ENCODE data around the gene S100A8. TPM values are rescaled to one million over a fixed set of nuclear protein-coding genes. Genes with fewer than 3 reads are reported as not detected.

Gene S100A8
- total and polyA plus RNA-seq, 2 donors, result 16.5 to 128 TPM

GRCh38 chr1:153358691-153358975, 32.2 kb downstream of the S100A8 start:
- Histone ChIP-seq H3K27ac (ENCODE audit: low read depth) (no peak overlapping the region), H3K36me3 (ENCODE audit: insufficient read depth) (no peaks in the 10 kb centered on the region), H3K4me1 (ENCODE audit: insufficient read depth) (no peaks in the 10 kb centered on the region), H3K4me3 (ENCODE audit: low read depth, low read length) (no peak overlapping the region)
- 92% methylated on average over 3 of the region's 3 CpGs for WGBS
- no peak for DNase-seq (ENCODE audit: extremely low spot score)

- Histone ChIP-seq H3K4me3 (ENCODE audit: low read depth, low read length) (no peak within 1 kb of the TSS), H3K4me1 (ENCODE audit: insufficient read depth) (no peaks in the 10 kb centered on the region), H3K27ac (ENCODE audit: low read depth) (no peak within 1 kb of the TSS), H3K36me3 (ENCODE audit: insufficient read depth) (no peaks in the 10 kb centered on the region)
- 79% methylated on average over 11 of the region's 11 CpGs for WGBS
- no peak for DNase-seq (ENCODE audit: extremely low spot score)
Observed at GRCh38 chr1:153357853-153358690, 32.8 kb downstream of the S100A8 start, which contains the start of gene S100A9. TSS of gene S100A9 (plus strand) at chr1:153357854. CDS start at chr1:153358284, 430 bp downstream.

GRCh38 chr1:153357076-153357852, 33.6 kb downstream of the S100A8 start:
- H3K4me1 ChIP-seq (ENCODE audit: insufficient read depth), result no peaks in the 10 kb centered on the region
- DNase-seq (ENCODE audit: extremely low spot score), result no peak
- no peak overlapping the region for H3K4me3 ChIP-seq (ENCODE audit: low read depth, low read length)
- H3K27ac ChIP-seq (ENCODE audit: low read depth), result no peak overlapping the region
- 69% methylated on average over 10 of the region's 10 CpGs for WGBS
- no peaks in the 10 kb centered on the region for H3K36me3 ChIP-seq (ENCODE audit: insufficient read depth)

- Histone ChIP-seq H3K4me3 (ENCODE audit: low read depth, low read length) (no peak overlapping the region), H3K4me1 (ENCODE audit: insufficient read depth) (no peaks in the 10 kb centered on the region), H3K27ac (ENCODE audit: low read depth) (no peak overlapping the region), H3K36me3 (ENCODE audit: insufficient read depth) (no peaks in the 10 kb centered on the region)
- DNase-seq (ENCODE audit: extremely low spot score), result no peak
- WGBS, result 82% methylated on average over 8 of the region's 8 CpGs
Observed at GRCh38 chr1:153356392-153357075, 34.3 kb downstream of the S100A8 start.

GRCh38 chr1:153355445-153356071, 35.3 kb downstream of the S100A8 start:
- Histone ChIP-seq H3K4me1 (ENCODE audit: insufficient read depth) (no peaks in the 10 kb centered on the region), H3K27ac (ENCODE audit: low read depth) (no peak overlapping the region), H3K4me3 (ENCODE audit: low read depth, low read length) (no peak overlapping the region), H3K36me3 (ENCODE audit: insufficient read depth) (no peaks in the 10 kb centered on the region)
- WGBS, result 50% methylated on average over 10 of the region's 10 CpGs
- no peak for DNase-seq (ENCODE audit: extremely low spot score)

- no peaks in the 10 kb centered on the region for H3K36me3 ChIP-seq (ENCODE audit: insufficient read depth)
- DNase-seq (ENCODE audit: extremely low spot score), result no peak
- H3K27ac ChIP-seq (ENCODE audit: low read depth), result no peak overlapping the region
- H3K4me3 ChIP-seq (ENCODE audit: low read depth, low read length), result no peak overlapping the region
- H3K4me1 ChIP-seq (ENCODE audit: insufficient read depth), result no peaks in the 10 kb centered on the region
- WGBS, result 68% methylated on average over 8 of the region's 8 CpGs
Observed at GRCh38 chr1:153354515-153355193, 36.2 kb downstream of the S100A8 start.

GRCh38 chr1:153353226-153353947, 37.5 kb downstream of the S100A8 start:
- Histone ChIP-seq H3K4me1 (ENCODE audit: insufficient read depth) (no peaks in the 10 kb centered on the region), H3K27ac (ENCODE audit: low read depth) (no peak overlapping the region), H3K4me3 (ENCODE audit: low read depth, low read length) (no peak overlapping the region), H3K36me3 (ENCODE audit: insufficient read depth) (no peaks in the 10 kb centered on the region)
- 76% methylated on average over 7 of the region's 7 CpGs for WGBS
- no peak for DNase-seq (ENCODE audit: extremely low spot score)

GRCh38 chr1:153352523-153352922, 38.4 kb downstream of the S100A8 start:
- Histone ChIP-seq H3K36me3 (ENCODE audit: insufficient read depth) (no peaks in the 10 kb centered on the region), H3K27ac (ENCODE audit: low read depth) (no peak overlapping the region), H3K4me3 (ENCODE audit: low read depth, low read length) (no peak overlapping the region), H3K4me1 (ENCODE audit: insufficient read depth) (no peaks in the 10 kb centered on the region)
- DNase-seq (ENCODE audit: extremely low spot score), result no peak
- WGBS, result under 1% methylated on average over 4 of the region's 4 CpGs

- H3K4me3 ChIP-seq (ENCODE audit: low read depth, low read length), result no peak overlapping the region
- DNase-seq (ENCODE audit: extremely low spot score), result no peak
Observed at GRCh38 chr1:153350321-153350957, 40.4 kb downstream of the S100A8 start.

GRCh38 chr1:153349363-153350320, 41.2 kb downstream of the S100A8 start:
- Histone ChIP-seq H3K27ac (ENCODE audit: low read depth) (no peak overlapping the region), H3K4me3 (ENCODE audit: low read depth, low read length) (no peak overlapping the region), H3K36me3 (ENCODE audit: insufficient read depth) (no peaks in the 10 kb centered on the region), H3K4me1 (ENCODE audit: insufficient read depth) (no peaks in the 10 kb centered on the region)
- DNase-seq (ENCODE audit: extremely low spot score), result no peak
- 67% methylated on average over 17 of the region's 17 CpGs for WGBS

More at GRCh38 chr1:153350321-153350957, 40.4 kb downstream of the S100A8 start:
- no peak overlapping the region for H3K27ac ChIP-seq (ENCODE audit: low read depth)
- no peaks in the 10 kb centered on the region for H3K4me1 ChIP-seq (ENCODE audit: insufficient read depth)
- no peaks in the 10 kb centered on the region for H3K36me3 ChIP-seq (ENCODE audit: insufficient read depth)
- WGBS, result 58% methylated on average over 1 of the region's 1 CpG

GRCh38 chr1:153348511-153349362, 42.1 kb downstream of the S100A8 start, which contains the start of gene PGLYRP4:
TSS of gene PGLYRP4 (minus strand) at chr1:153348841. CDS start at chr1:153347932, 909 bp downstream.
- H3K4me3 ChIP-seq (ENCODE audit: low read depth, low read length), result no peak within 1 kb of the TSS
- H3K4me1 ChIP-seq (ENCODE audit: insufficient read depth), result no peaks in the 10 kb centered on the region
- WGBS, result 64% methylated on average over 10 of the region's 10 CpGs
- DNase-seq (ENCODE audit: extremely low spot score), result no peak
- H3K27ac ChIP-seq (ENCODE audit: low read depth), result no peak within 1 kb of the TSS
- H3K36me3 ChIP-seq (ENCODE audit: insufficient read depth), result no peaks in the 10 kb centered on the region
